Measurements from ENCODE around the gene FBXL15.
A peak's percentile ranks its signal among the peaks of the same experiment; 100 is the strongest.

The FBXL15 gene

GRCh38 chr10:102460836-102461186 is 40.2 kb downstream of the FBXL15 start:
- no peak for TF ChIP-seq TAF1 (IDR thresholded peaks at IDR 0.05; ENCODE audit: borderline replicate concordance, insufficient read depth, low read length)
- no peak for TF ChIP-seq POLR2AphosphoS5 (IDR thresholded peaks at IDR 0.05; ENCODE audit: low read depth, low read length)
- TF ChIP-seq, protein P1, sequence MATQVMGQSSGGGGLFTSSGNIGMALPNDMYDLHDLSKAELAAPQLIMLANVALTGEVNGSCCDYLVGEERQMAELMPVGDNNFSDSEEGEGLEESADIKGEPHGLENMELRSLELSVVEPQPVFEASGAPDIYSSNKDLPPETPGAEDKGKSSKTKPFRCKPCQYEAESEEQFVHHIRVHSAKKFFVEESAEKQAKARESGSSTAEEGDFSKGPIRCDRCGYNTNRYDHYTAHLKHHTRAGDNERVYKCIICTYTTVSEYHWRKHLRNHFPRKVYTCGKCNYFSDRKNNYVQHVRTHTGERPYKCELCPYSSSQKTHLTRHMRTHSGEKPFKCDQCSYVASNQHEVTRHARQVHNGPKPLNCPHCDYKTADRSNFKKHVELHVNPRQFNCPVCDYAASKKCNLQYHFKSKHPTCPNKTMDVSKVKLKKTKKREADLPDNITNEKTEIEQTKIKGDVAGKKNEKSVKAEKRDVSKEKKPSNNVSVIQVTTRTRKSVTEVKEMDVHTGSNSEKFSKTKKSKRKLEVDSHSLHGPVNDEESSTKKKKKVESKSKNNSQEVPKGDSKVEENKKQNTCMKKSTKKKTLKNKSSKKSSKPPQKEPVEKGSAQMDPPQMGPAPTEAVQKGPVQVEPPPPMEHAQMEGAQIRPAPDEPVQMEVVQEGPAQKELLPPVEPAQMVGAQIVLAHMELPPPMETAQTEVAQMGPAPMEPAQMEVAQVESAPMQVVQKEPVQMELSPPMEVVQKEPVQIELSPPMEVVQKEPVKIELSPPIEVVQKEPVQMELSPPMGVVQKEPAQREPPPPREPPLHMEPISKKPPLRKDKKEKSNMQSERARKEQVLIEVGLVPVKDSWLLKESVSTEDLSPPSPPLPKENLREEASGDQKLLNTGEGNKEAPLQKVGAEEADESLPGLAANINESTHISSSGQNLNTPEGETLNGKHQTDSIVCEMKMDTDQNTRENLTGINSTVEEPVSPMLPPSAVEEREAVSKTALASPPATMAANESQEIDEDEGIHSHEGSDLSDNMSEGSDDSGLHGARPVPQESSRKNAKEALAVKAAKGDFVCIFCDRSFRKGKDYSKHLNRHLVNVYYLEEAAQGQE (IDR thresholded peaks at IDR 0.05; ENCODE audit: insufficient read depth in 1 of 2, low read depth in 2 of 2, low read length in 2 of 2), result no peak
- no peak for TF ChIP-seq FOXP2 (optimal IDR thresholded peaks at IDR 0.05; ENCODE audit: borderline replicate concordance, extremely low read depth, extremely low read length, insufficient read depth)
- TF ChIP-seq SIN3A (IDR thresholded peaks at IDR 0.05; ENCODE audit: borderline replicate concordance, insufficient read depth, low read length), result no peak

GRCh38 chr10:102461187-102462054 is 40.8 kb downstream of the FBXL15 start:
- TF ChIP-seq TAF1 (IDR thresholded peaks at IDR 0.05; ENCODE audit: borderline replicate concordance, insufficient read depth, low read length) (no peak), SIN3A (IDR thresholded peaks at IDR 0.05; ENCODE audit: borderline replicate concordance, insufficient read depth, low read length) (no peak), POLR2AphosphoS5 (IDR thresholded peaks at IDR 0.05; ENCODE audit: low read depth, low read length) (peak; percentile 67; the same call in 1 of the 2 replicates), FOXP2 (optimal IDR thresholded peaks at IDR 0.05; ENCODE audit: borderline replicate concordance, extremely low read depth, extremely low read length, insufficient read depth) (no peak)
- TF ChIP-seq, protein P1 (IDR thresholded peaks at IDR 0.05; ENCODE audit: insufficient read depth in 1 of 2, low read depth in 2 of 2, low read length in 2 of 2), result peak; percentile 48 to 85; a peak in 3 of 4 replicates

DNA sequence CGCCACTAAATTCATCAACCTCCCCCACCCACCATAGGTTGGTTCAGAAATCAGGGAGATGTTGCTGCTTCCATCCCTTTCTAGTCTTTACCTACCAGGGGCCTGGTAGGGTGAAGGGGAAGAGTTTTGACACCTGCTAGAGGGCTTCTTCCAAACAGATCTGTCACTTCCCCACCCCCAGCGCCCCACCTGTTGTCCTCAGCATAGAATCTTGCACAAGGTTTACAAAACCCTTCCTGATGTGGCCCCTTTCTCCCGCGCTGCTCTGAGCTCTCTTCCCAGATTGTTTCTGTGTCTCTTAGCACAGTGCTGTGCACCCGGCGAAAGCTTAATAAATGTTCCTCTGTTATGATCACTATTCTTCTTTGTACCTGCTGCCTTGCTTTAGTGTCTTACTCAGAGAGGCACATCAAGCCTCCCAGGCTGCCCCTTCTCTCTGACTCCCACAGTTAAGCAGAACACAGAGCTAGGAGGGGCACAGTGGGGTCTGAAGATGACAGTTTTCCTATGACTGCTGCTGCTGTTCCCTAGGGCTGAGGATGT is 41.9 kb downstream of the FBXL15 start:
- TF ChIP-seq FOXP2 (optimal IDR thresholded peaks at IDR 0.05; ENCODE audit: borderline replicate concordance, extremely low read depth, extremely low read length, insufficient read depth), result no peak
- TF ChIP-seq, protein P1 (IDR thresholded peaks at IDR 0.05; ENCODE audit: insufficient read depth in 1 of 2, low read depth in 2 of 2, low read length in 2 of 2), result no peak
- TF ChIP-seq SIN3A (IDR thresholded peaks at IDR 0.05; ENCODE audit: borderline replicate concordance, insufficient read depth, low read length), result no peak
- TF ChIP-seq POLR2AphosphoS5 (IDR thresholded peaks at IDR 0.05; ENCODE audit: low read depth, low read length), result no peak

DNA sequence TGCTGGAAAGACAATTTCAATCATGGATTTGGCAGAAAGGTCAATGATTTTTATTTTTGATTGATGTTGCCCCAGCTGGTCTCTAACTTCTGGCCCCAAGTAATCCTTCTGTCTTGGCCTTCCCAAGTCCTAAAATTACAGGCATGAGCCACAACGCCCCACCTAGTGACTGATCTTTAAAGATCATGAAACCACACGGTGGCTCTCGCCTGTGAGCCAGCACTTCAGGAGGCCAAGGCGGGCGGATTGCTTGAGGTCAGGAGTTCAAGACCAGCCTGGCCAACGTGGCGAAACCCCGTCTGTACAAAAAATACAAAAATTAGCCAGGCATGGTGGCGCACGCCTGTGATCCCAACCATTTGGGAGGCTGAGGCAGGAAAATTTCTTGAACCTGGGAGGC is 43.3 kb downstream of the FBXL15 start:
- TF ChIP-seq TAF1 (IDR thresholded peaks at IDR 0.05; ENCODE audit: borderline replicate concordance, insufficient read depth, low read length) (no peak), FOXP2 (optimal IDR thresholded peaks at IDR 0.05; ENCODE audit: borderline replicate concordance, extremely low read depth, extremely low read length, insufficient read depth) (no peak), POLR2AphosphoS5 (IDR thresholded peaks at IDR 0.05; ENCODE audit: low read depth, low read length) (no peak), SIN3A (IDR thresholded peaks at IDR 0.05; ENCODE audit: borderline replicate concordance, insufficient read depth, low read length) (no peak)
- TF ChIP-seq, protein P1 (IDR thresholded peaks at IDR 0.05; ENCODE audit: insufficient read depth in 1 of 2, low read depth in 2 of 2, low read length in 2 of 2), result no peak

All from PFSK-1 (cell line).